Esophagus muscularis mucosa (tissue), 3 donors: Measurements from ENCODE around the gene HRH4.

Source experiments
- CTCF ChIP-seq, 3 experiments: fragments of 200-600 bp in 2 of 3; fragments of 450-650 bp in 1 of 3; sonication (generic) in 2 of 3; IDR thresholded peaks; one replicate each; pipeline ENCODE4 v1.5.1; 2017 to 2019; ENCODE audit warnings: antibody characterized with exemption in 3 of 3, mild to moderate bottlenecking in 2 of 3, moderate library complexity in 1 of 3
- POLR2A ChIP-seq: fragments of 450-650 bp; IDR thresholded peaks from one replicate; pipeline ENCODE4 v1.6.1; 2017; ENCODE audit warnings: antibody characterized with exemption, moderate library complexity, mild to moderate bottlenecking, low read depth

- no peak for TF ChIP-seq CTCF (IDR thresholded peaks at IDR 0.05)
- no peak for TF ChIP-seq POLR2A
Observed at GRCh38 chr18:24497031-24497754, 36.8 kb downstream of the HRH4 start.
